Upper lobe of right lung (tissue), 1 donor: Measurements from ENCODE around the gene CPA3. TPM values are rescaled to one million over a fixed set of nuclear protein-coding genes. Genes with fewer than 3 reads are reported as not detected.

Source experiments
- ATAC-seq: fragments of 200-7000 bp; cut with Tn5 transposase; one replicate; pipeline ENCODE4 v1.9.1; 2020; ENCODE audit warnings: mild to moderate bottlenecking, moderate library complexity
- DNase-seq: peaks from one replicate; pipeline ENCODE4 v3.0.0-alpha.2; 2020
- H3K27ac ChIP-seq: fragments of 200-600 bp; one replicate; pipeline ENCODE4 v1.8.0; 2022
- H3K27me3 ChIP-seq: fragments of 200-600 bp; one replicate; pipeline ENCODE4 v1.8.0; 2022; ENCODE audit warnings: mild to moderate bottlenecking
- H3K36me3 ChIP-seq: fragments of 200-600 bp; one replicate; pipeline ENCODE4 v1.8.0; 2022
- H3K4me1 ChIP-seq: fragments of 200-600 bp; one replicate; pipeline ENCODE4 v1.8.0; 2022
- H3K4me3 ChIP-seq: fragments of 200-600 bp; one replicate; pipeline ENCODE4 v1.8.0; 2022; ENCODE audit warnings: mild to moderate bottlenecking
- H3K9me3 ChIP-seq: fragments of 200-600 bp; one replicate; pipeline ENCODE4 v1.8.0; 2022
- CTCF ChIP-seq: fragments of 200-600 bp; IDR thresholded peaks from one replicate; pipeline ENCODE4 v1.8.0; 2022; ENCODE audit warnings: antibody characterized with exemption
- intact Hi-C: fragments of 100-400 bp; cut with DNase I; formaldehyde crosslinking; loops from one replicate; pipeline ENCODE4 v1.11.0; 2022
- long read RNA-seq: library from polyadenylated mRNA; unstranded; transcript quantifications from one replicate; pipeline ENCODE4 v2.0.0, GENCODE V29; 2021
- total RNA-seq: library from RNA; stranded (reverse); fragmentation: NEBNext Ultra II Directional; extraction: Animal tissue kit (Norgen Biotek cat#: 25700); gene quantifications from one replicate; pipeline ENCODE4 v1.2.1, GENCODE V29; 2021
- donor health status: DM: no; HTN: yes; CAD: no; lungs with severe emphysema.

The CPA3 gene
- total RNA-seq, result 53.1 TPM
- long read RNA-seq, transcript CPA3-201 (11 exons, 1,795 nt), result major isoform, 7 of 9 reads
- long read RNA-seq, partial matches to known transcripts, result 2 of 9 reads
- long read RNA-seq, other reads (novel, unspliced or antisense), result 0 of 9 reads

DNA sequence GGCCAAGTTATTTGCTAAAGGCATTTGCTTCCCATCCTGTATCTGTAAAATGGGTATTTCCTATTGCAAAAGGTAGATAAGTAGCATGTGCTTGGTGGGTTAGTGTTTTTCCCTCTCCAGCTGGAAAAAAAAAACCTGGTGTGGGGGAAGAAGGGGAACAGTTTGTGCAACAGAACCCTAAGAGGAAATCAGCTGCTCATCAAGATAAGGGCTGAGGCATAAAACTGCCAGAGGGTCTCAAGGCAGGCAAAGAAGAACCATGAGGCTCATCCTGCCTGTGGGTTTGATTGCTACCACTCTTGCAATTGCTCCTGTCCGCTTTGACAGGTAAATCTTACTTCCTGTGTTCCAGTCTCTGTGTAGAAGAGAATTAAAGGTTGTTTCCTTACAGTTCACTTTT is at the start of gene CPA3:
TSS of gene CPA3 (plus strand) at position 248 of the 400 bp plus-strand sequence. CDS start at position 260, 12 bp downstream.
- DNase-seq, result no peak
- no peak for ATAC-seq
- Histone ChIP-seq H3K4me1 (no peaks in the 10 kb centered on the region), H3K9me3 (no peaks in the 10 kb centered on the region), H3K36me3 (no peaks in the 10 kb centered on the region), H3K27ac (no peak within 1 kb of the TSS), H3K4me3 (no peak within 1 kb of the TSS), H3K27me3 (no peaks in the 10 kb centered on the region)
- TF ChIP-seq CTCF, result no peak
- intact Hi-C loops, result no loop called here

DNA sequence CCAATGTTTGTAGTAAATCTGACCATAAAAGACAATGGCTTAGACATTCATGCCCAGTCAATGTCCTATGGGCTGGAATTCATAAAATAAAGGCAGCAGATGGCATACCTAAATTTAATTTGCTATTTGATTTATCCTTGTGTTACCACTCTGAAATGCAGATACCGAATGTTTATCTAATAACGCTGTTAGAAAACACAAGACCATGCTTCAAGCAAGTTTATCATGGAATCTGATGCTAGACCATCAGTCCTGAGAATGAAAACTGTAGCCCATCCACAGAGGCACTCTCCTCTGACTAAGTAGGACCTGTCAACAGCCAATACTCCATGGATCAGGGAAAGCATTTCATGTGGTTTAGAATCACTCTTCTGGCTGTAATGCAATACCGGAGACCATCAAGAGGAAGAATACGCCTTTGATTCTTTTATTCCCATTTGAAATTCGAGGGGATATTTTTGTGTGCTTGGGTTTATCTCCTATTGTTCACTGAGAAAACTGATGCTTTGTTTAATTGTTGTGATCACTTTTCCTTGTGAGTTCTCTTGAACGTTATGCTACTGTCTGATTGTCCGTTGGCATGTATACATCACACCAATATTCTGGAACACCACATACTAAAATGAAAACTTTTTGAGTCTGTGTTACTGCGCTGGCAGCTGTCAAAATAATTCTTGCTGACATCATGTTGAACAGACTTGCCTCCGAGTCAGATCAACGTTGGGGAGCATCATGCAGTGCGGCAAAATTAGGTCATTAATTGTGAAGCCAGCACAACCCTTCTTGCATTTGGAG is 49.6 kb upstream of the CPA3 start:
- H3K4me3 ChIP-seq, result no peak overlapping the region
- H3K27me3 ChIP-seq, result no peaks in the 10 kb centered on the region
- no peaks in the 10 kb centered on the region for H3K4me1 ChIP-seq
- H3K9me3 ChIP-seq, result no peaks in the 10 kb centered on the region
- no peaks in the 10 kb centered on the region for H3K36me3 ChIP-seq
- no peak for DNase-seq
- ATAC-seq, result no peak
- intact Hi-C loops, result no loop called here
- TF ChIP-seq CTCF, result no peak
- no peak overlapping the region for H3K27ac ChIP-seq

GRCh38 chr3:148816427-148816826 is 48.7 kb upstream of the CPA3 start:
- no peaks in the 10 kb centered on the region for H3K9me3 ChIP-seq
- H3K36me3 ChIP-seq, result no peaks in the 10 kb centered on the region
- TF ChIP-seq CTCF, result no peak
- no peaks in the 10 kb centered on the region for H3K27me3 ChIP-seq
- no peak overlapping the region for H3K27ac ChIP-seq
- DNase-seq (no peak), ATAC-seq (no peak)
- no peak overlapping the region for H3K4me3 ChIP-seq
- no peaks in the 10 kb centered on the region for H3K4me1 ChIP-seq
- intact Hi-C loops, result no loop called here

- H3K27me3 ChIP-seq, result no peaks in the 10 kb centered on the region
- H3K36me3 ChIP-seq, result no peaks in the 10 kb centered on the region
- DNase-seq, result no peak
- no peak for ATAC-seq
- no peak for TF ChIP-seq CTCF
- H3K9me3 ChIP-seq, result no peaks in the 10 kb centered on the region
- intact Hi-C loops, result no loop called here
- no peak overlapping the region for H3K4me3 ChIP-seq
- no peak overlapping the region for H3K27ac ChIP-seq
- no peaks in the 10 kb centered on the region for H3K4me1 ChIP-seq
Measured at GRCh38 chr3:148816981-148817525, 48.0 kb upstream of the CPA3 start.

DNA sequence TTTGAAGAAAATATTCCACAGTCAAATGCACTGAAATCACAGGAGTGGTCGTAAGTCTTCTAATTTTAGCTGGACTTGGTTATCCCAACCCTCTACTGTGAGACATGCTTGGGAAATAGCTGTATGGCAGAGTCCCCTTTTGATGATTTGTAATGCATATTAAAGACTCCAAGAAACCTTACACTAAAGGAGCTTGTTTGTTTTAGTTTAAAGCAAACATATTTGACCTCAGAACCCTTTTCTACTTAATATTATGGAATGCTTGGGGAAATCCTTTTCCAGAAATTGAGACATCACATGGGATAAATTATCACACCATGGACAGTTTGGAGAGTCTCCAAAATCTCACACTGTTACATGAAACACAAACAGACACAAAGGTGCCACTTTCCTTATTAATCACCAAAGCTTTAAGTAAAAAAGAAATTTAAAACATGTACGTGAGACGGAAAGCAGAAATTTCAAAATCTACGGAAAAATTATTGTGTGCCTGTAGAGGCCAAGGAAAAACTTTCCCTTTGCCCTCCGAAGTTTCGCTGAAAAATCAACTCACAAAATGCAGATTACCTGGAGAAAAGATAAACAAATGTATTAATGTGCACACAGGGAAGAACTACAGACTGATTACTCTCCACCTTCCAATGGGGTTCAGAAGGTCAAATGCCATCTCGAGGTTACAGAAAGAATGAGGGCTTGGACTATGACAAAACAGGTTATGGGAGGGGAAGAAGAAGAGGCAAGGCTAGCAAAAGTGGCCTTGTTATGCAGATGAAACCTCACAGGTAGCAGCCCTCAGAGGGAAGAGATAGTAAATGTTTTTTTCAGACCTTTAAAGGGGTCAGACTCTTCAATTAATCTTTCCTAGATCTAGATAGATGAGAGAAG is 44.5 kb upstream of the CPA3 start:
- H3K36me3 ChIP-seq, result no peaks in the 10 kb centered on the region
- ATAC-seq (no peak), DNase-seq (no peak)
- TF ChIP-seq CTCF, result no peak
- no peaks in the 10 kb centered on the region for H3K27me3 ChIP-seq
- H3K4me3 ChIP-seq, result no peak overlapping the region
- H3K27ac ChIP-seq, result no peak overlapping the region
- no peaks in the 10 kb centered on the region for H3K4me1 ChIP-seq
- intact Hi-C loops, result no loop called here
- no peaks in the 10 kb centered on the region for H3K9me3 ChIP-seq
